RPMI7951 (cell line): ENCODE data around the gene TDRD10. TPM values are rescaled to one million over a fixed set of nuclear protein-coding genes. Genes with fewer than 3 reads are reported as not detected.

ENCODE experiments used
- DNase-seq: peaks from one replicate; pipeline ENCODE4 v3.0.0-alpha.2; 2012; ENCODE audit warnings: low read depth
- total RNA-seq: library from RNA; depleted of rRNA; stranded (reverse); fragments of >200 nt; shearing (Covaris generic); gene quantifications from 2 replicates; pipeline ENCODE4 v1.2.3, GENCODE V29; 2014; rRNA removed

The TDRD10 gene
- total RNA-seq, 1 experiment from 2014 or later = not detected

DNA sequence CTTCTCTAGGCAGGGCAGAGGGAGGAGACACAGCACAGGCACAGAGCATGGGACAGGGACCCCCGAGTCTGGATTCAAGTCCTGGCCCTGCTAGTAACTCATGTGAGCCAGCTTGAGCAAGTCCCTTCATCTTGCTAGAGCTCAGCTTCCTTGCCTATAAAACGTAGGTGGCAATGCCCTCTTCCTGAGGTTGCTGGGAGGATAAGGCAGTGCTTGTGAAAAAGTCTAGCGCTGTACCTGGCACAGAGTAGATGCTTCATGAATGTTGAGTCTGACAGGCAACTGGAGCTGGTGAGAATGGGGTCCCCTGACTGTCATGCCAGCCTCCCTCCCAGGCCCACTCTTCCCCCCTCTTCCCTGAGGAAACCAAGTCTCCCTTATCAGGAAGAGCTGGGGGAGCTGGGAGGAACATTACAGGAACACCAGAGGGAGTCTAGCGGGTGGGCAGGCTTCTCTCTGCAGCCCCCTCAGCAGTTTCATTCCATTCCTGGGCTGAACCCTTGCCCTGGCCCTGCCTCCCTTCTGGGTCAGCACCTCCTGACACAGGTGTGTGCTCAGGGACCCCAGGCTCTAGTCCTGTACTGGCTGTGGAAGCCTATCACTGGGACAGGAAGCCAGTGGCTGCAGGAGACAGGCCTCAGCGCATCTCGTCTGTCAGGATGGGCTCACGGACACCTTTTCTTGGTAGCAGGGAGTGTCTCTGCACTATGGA lies 75.5 kb downstream of the TDRD10 start:
- DNase-seq = no peak

DNA sequence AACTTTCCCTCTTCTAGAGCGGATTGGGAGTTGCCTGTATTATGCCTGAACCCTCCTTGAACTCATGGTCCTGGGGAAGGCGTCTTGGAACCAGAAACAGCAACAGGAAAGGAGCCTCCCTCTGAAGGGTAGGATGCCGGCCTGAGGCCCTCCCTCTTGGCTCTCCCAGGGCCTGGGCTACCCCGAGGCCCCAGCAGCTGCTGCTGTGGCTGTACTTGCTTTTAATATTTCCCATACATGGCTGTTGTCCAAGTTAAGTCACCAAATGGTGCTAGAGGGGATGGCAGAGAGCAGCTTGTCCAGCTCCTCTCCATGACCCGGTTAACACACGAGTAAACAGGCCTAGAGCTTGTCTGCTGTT lies 76.0 kb downstream of the TDRD10 start:
- DNase-seq = no peak

DNA sequence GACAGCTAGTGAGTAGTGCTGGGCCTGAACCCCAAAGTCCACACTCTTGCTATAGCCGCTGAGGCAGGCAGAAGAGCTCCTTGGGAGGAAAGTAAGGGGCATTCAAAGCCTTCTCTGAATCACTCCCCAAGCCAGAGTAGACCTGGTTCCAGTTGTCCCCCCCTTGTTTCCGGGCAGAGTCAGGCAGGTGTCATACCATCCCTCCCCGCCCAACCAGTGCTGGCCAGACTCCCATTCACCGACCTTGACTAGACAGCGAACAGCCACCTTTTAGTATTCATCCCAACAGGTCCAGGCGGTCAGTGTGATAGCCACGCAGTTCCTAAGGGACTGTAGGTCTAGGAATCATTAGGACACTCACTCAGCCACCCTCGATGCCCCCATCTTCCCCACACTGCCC lies 77.4 kb downstream of the TDRD10 start:
- no peak for DNase-seq

DNA sequence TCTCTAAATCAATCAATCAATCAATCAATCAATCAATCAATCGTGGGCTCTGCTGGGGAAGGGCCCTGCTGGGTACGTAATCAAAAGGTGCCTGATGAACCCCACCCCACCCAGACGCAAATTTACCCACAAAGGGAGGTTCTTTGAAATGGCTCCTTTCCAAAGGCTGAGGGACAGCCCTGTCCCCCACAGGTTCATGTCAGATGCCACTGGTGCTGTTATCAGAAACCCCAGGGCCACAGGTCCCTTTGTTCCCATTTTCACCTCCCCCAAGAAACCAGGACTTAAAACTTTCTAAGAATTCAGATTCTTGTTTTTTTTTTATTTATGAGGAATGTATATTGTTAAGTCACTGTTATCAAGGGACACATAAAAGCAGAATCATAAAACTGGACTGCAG lies 79.7 kb downstream of the TDRD10 start:
- no peak for DNase-seq

DNA sequence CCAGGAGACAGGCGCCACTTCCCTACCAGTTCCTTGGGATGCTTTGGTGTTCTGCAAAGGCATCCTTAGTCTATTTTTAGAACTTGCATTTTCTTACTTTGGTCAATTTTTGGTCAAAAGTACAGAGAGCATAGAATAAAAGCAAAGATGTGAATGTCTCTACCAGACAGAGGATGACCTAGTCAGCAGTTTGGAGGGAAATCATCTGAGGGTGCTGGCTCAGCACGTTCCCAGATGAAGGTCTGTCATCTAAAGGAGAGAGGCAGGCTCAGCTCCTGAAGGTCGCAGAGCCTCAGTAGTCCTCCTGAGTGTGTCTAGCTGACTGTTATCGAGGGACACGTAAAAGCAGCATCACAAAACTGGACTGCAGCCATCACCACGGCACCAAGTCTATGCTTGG lies 80.9 kb downstream of the TDRD10 start:
- no peak for DNase-seq

DNA sequence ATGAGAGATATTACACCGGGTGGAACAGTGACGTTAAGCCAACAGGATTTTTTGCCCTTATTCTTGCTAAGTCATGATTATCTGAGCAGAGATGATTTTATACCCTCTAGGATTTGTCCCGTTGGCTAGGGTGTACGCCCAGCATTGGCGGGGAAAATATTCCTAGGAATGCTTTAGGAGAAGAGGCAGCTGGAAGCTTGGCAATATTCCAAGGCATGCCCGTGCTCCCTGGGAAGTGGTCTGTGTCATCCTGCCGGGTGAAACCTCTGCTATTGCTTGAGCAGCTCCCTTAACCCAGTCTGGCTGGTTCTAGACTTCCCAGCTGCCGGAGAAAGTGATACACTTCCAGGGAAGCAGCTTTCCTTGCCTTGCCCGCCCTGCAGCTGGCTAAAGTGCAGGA lies 81.8 kb downstream of the TDRD10 start:
- DNase-seq = no peak

DNA sequence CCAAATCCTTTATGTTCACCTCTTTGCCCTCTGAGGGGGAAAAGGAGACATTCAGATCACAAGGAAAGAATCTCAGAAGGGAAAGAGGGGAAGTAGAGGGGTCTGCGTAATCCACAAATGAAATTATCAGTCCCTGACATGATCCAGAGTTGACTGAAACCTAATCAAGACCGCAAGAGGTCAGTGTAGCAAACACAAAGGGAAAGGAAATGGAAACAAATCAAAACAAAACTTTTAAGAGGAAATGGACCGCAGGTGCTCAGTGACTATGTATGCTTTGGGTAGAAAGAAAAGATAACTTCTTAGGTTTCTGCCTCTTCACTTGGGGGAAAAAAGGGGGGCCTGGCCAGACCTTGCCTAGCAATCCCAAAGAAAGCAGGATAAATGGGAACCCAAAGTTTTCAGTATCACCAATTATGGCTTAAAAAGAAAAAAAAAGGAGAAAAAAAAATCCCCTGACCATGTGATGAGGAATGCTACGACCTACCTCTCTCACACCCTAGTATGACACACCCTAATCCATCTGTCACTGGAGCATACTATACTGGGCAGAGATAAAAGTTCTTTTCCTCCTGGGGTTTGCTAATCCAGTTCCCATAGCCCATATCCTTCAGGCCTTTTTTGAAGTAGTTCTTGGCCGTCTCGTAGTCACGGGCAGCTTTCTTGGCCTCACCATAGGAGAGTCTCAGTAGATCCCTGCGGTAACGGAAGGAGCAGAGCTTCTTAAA lies 82.4 kb downstream of the TDRD10 start:
- DNase-seq = no peak

DNA sequence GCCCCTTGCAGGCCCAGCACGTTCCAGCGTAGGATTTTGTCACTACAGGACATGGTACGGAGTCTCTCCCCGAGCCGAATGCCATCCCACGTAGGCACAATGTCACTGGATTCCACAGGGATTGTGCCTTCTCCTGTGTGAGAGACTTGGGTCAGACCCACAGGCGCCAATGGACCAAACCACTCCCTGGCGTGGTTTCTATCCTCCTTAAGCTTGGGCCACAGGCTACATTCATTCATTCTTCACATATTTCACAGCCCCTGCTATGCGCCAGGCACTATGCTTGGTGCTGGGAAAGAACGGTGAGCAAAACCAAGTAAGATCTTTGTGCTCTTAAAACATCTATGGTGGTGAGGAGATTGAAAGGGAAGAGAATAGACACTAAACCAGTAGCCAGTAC lies 84.2 kb downstream of the TDRD10 start:
- DNase-seq = no peak

DNA sequence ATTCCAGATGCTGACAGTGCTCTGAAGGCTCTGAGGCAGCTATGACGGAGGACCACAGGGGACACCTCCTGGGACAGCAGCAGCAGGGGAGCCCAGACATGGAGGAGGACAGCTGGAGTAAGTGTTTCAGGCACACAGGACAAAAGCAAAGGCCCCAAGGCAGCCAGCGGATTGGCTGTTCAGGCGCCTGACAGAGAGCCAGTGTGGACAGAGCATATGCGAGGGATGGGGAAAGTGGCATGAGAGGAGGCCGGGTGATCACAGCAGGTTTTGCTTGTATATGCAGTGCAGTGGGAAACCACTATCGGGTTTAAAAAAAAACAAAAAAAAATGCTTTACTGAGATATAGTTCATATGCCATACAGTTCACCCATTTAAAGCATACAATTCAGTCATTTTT lies 84.6 kb downstream of the TDRD10 start:
- no peak for DNase-seq

DNA sequence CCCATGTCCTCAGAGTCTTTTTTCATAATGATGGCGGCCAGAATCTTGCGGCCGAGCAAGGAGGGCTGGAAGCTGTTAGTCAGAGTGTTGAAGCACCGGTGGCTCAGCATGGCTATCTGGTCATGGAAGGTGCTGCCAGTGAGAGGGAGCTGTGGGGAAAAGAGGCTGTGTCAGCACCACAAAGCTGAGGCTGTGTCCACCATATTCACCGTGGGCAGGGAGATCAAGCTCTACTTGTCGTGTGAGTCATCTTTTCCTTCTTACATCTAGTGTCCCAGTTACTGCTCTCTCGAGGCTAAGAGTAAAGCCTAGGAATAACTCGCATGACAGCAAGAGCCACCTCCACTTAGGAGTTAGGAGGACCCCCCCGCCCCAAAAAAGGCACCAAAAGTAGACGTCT lies 87.8 kb downstream of the TDRD10 start:
- DNase-seq = no peak

DNA sequence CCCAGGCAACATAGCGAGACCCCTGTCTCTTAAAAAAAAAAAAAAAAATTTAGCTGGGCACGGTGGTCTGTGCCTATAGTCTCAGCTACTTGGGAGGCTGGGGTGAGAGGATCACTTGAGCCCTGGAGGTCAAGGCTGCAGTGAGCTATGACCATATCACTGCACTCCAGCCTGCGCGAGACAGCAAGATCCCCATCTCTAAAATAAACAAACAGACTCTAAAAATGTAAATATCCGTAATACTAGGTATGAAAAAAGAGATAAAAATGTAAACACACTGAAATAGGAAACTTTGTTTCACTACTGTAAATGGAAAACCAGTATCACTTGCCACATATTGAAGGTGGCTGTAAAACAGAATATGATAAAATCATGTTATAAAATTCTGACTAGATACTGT lies 88.7 kb downstream of the TDRD10 start:
- DNase-seq = no peak

DNA sequence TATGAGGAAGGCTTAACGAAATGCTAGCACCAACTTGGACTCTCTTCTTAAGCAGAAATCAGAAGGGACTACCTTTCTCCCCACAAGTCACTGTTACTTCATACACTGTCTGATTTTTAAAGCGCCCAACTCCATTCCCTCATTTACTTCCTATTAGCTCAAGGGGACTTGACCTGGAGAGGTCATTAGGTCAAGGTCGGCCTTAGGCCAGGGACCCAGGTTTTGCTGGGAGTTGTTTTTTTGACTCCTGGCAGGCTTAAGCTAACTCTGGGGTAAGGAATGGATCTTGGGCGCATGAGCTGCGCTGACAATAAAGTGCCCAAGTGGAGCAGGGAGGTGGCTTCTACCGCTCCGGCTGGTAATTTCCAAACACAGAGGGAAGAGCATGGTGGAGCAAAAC lies 89.2 kb downstream of the TDRD10 start:
- no peak for DNase-seq

DNA sequence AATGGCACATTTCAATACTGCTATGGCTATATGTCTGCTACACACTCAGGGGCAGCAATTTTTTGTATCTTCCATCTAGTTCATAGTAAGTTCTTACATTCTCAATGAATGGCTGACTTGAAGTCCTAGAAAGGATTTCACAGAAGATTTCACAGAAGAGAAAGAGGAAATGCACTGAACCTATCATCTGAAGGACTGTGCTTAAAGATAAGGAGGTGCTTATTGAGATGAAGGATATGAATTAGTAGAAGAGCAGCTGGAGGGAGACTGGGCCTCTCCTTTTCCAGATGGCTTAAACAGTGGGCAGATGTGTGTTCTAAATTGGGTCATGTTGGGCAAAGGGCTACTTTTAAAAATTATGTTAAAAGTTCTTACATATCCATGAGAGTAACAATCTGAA lies 91.4 kb downstream of the TDRD10 start:
- no peak for DNase-seq

DNA sequence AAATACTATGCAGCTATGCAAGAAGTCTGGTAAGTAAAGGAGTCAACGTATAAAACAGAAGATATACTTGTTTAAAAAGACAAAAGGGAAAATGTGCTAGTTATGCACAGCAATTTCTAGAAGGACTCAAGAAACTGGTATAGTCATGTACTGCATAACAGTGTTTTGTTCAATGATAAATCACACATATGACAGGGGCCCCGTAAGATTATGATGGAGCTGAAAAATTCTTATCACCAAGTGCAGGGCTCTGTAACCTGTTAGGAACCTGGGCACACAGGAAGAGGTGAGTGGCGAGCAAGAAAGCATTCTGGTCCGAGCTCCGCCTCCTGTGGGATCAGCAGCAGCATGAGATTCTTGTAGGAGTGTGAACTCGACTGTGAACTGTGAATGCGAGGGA lies 92.8 kb downstream of the TDRD10 start:
- DNase-seq = no peak

DNA sequence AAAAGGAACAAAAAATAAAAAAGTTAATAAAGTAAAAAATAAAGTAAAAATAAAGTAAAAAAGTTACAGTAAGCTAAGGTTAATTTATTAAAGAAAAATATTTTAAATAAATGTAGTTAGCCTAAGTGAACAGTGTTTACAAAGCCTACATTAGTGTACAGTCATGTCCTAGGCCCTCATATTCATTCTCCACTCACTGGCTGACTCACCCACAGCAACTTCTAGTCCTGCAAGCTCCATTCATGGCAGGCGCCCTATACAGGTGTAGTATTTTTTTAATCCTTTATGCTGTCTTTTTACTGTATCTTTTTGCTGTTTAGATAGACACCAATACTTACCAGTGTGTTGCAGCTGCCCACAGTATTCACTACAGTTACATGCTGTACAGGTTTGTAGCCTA lies 93.6 kb downstream of the TDRD10 start:
- DNase-seq = no peak

Other genes with a start within 250 kb of the TDRD10 start
- gene HAX1, start 229.6 kb upstream of the TDRD10 start, total RNA-seq = 107 and 122 TPM in 2 replicates
- gene AQP10, start 181.1 kb upstream of the TDRD10 start, total RNA-seq = not detected in 2 replicates
- 21.1 and 26.5 TPM in 2 replicates for gene ATP8B2, start 176.7 kb upstream of the TDRD10 start, total RNA-seq
- 0.24 and 0.29 TPM in 2 replicates for gene IL6R, start 96.9 kb upstream of the TDRD10 start, total RNA-seq
- not detected in 2 replicates for gene SHE, start 193 bp downstream of the TDRD10 start, total RNA-seq
- 15.1 and 24.2 TPM in 2 replicates for gene UBE2Q1, start 56.4 kb downstream of the TDRD10 start, total RNA-seq
- gene CHRNB2, start 65.6 kb downstream of the TDRD10 start, total RNA-seq = 0.10 TPM in 1 of 2 replicates, not detected in the other
- 59.1 and 62.2 TPM in 2 replicates for gene ADAR, start 106.0 kb downstream of the TDRD10 start, total RNA-seq